KMS-11 (cell line): ENCODE measurements around the gene RECQL5.

ENCODE experiments used
- H2AFZ ChIP-seq: fragments of 200-600 bp; sonication (generic); 2 replicates; pipeline ENCODE4 v1.6.1; 2016; ENCODE audit warnings: antibody characterized with exemption, mixed run types, low read depth
- H3K27ac ChIP-seq: fragments of 200-600 bp; sonication (generic); 2 replicates; pipeline ENCODE4 v1.6.1; 2016; ENCODE audit warnings: mild to moderate bottlenecking, mixed run types
- H3K27me3 ChIP-seq: fragments of 200-600 bp; sonication (generic); 2 replicates; pipeline ENCODE4 v1.6.1; 2017; ENCODE audit warnings: mild to moderate bottlenecking, low read depth, mixed run types, moderate library complexity; ENCODE audit not compliant: insufficient read depth
- H3K36me3 ChIP-seq: fragments of 200-600 bp; sonication (generic); 2 replicates; pipeline ENCODE4 v1.6.1; 2017; ENCODE audit warnings: mild to moderate bottlenecking, mixed run types; ENCODE audit not compliant: insufficient read depth
- H3K4me1 ChIP-seq: fragments of 200-600 bp; sonication (generic); 2 replicates; pipeline ENCODE4 v1.6.1; 2016; ENCODE audit warnings: mild to moderate bottlenecking, low read depth, mixed run types; ENCODE audit not compliant: poor library complexity, severe bottlenecking
- H3K4me2 ChIP-seq: fragments of 200-600 bp; sonication (generic); 2 replicates; pipeline ENCODE4 v1.7.0; 2016; ENCODE audit warnings: mild to moderate bottlenecking, mixed run types
- H3K4me3 ChIP-seq: fragments of 200-600 bp; sonication (generic); IDR thresholded peaks from 2 replicates; pipeline ENCODE4 v1.6.1; 2017; ENCODE audit warnings: low read depth, low read length, mixed read lengths; ENCODE audit not compliant: insufficient read depth
- H3K79me2 ChIP-seq: fragments of 200-600 bp; sonication (generic); 2 replicates; pipeline ENCODE4 v1.6.1; 2016; ENCODE audit warnings: low read depth, mixed run types; ENCODE audit not compliant: insufficient read depth
- H3K9ac ChIP-seq: fragments of 200-600 bp; sonication (generic); 2 replicates; pipeline ENCODE4 v1.6.1; 2016; ENCODE audit warnings: mild to moderate bottlenecking, mixed run types
- H4K20me1 ChIP-seq: fragments of 200-600 bp; sonication (generic); 2 replicates; pipeline ENCODE4 v1.6.1; 2016; ENCODE audit warnings: mild to moderate bottlenecking, mixed run types; ENCODE audit not compliant: insufficient read depth
- TF ChIP-seq, protein P1 (sequence below): fragments of 200-600 bp; sonication (generic); conservative IDR thresholded peaks from 2 replicates; pipeline ENCODE4 v1.6.1; 2017; ENCODE audit warnings: low read depth, mild to moderate bottlenecking, antibody characterized with exemption, low read length, moderate library complexity, mixed read lengths

RECQL5 gene

DNA sequence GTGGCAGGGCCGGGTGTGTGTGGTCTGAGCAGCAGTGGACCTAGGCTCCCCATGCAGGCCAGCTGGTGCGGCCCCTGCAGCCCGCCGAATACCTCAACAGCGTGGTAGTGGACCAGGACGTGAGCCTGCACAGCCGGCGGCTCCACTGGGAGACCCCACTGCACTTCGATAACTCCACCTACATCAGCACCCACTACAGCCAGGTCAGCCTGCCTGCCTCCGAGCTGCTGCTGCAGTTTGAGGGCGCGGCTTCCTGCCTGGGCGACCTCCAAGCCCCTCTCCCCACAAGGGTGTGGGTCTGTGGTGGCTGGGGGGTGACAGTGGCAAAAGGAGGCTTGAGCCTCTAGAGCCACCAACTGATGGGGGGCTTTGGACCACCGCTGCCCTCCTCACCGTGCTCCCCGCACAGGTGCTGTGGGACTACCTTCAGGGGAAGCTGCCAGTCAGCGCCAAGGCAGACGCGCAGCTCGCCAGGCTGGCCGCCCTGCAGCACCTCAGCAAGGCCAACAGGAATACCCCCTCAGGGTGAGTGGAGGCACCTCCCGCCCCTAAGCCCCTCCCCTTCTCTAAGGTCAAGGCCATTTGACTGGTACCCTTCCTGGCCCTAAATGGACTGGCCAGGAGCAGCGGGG, 42.1 kb downstream of the RECQL5 start:
- Histone ChIP-seq H3K36me3 (no peaks in the 10 kb centered on the region), H3K4me1 (no peaks in the 10 kb centered on the region), H3K4me3 (no peak overlapping the region), H2AFZ (no peak overlapping the region), H3K79me2 (no peaks in the 10 kb centered on the region), H3K4me2 (no peak overlapping the region), H4K20me1 (no peaks in the 10 kb centered on the region), H3K27ac (no peak overlapping the region), H3K27me3 (peaks cover 46% of the 10 kb centered on the region), H3K9ac (no peak overlapping the region)
- TF ChIP-seq, protein P1, sequence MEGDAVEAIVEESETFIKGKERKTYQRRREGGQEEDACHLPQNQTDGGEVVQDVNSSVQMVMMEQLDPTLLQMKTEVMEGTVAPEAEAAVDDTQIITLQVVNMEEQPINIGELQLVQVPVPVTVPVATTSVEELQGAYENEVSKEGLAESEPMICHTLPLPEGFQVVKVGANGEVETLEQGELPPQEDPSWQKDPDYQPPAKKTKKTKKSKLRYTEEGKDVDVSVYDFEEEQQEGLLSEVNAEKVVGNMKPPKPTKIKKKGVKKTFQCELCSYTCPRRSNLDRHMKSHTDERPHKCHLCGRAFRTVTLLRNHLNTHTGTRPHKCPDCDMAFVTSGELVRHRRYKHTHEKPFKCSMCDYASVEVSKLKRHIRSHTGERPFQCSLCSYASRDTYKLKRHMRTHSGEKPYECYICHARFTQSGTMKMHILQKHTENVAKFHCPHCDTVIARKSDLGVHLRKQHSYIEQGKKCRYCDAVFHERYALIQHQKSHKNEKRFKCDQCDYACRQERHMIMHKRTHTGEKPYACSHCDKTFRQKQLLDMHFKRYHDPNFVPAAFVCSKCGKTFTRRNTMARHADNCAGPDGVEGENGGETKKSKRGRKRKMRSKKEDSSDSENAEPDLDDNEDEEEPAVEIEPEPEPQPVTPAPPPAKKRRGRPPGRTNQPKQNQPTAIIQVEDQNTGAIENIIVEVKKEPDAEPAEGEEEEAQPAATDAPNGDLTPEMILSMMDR = no peak

DNA sequence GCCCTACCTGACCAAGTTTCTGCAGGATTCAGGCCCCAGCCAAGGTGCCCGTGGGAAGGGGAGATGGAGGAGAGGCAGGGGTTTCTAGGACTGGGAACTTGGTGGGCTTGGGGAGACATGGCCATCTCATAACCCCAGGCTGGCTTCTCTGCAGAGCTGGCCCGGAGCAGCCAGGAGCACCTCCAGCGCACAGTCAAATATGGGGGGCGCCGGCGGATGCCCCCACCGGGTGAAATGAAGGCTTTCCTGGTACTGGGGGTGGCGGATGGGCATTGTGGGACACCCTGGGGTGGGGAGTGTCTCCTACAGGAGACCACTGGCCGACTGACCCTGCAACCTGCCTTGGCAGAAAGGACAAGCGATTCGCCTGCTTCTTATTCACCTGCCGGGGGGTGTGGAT, 42.9 kb downstream of the RECQL5 start:
- no peak overlapping the region for H3K27ac ChIP-seq

DNA sequence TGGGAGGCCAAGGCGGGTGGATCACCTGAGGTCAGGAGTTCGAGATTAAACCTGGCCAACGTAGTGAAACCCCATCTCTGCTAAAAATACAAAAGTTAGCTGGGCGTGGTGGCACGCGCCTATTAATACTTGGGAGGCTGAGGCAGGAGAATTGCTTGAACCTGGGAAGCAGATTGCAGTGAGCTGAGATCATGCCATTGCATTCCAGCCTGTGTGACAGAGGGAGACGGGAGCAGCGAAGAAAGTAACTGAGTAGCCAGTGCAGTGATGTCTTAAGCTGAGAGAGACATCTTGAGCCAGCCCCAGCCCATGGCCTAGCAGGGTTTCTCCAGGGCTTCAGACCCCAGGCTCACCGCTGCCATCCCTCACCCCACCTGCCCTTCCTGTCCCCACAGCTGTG, 43.6 kb downstream of the RECQL5 start:
- Histone ChIP-seq H2AFZ (no peak overlapping the region), H3K9ac (no peak overlapping the region), H3K4me2 (no peak overlapping the region), H3K79me2 (no peaks in the 10 kb centered on the region), H4K20me1 (no peaks in the 10 kb centered on the region), H3K4me3 (no peak overlapping the region), H3K27ac (no peak overlapping the region), H3K4me1 (no peaks in the 10 kb centered on the region), H3K27me3 (peaks cover 60% of the 10 kb centered on the region), H3K36me3 (no peaks in the 10 kb centered on the region)
- TF ChIP-seq, protein P1 = no peak

More for the DNA sequence above, 42.9 kb downstream of the RECQL5 start:
- Histone ChIP-seq H3K79me2 (no peaks in the 10 kb centered on the region), H3K4me3 (no peak overlapping the region), H3K4me1 (no peaks in the 10 kb centered on the region), H3K9ac (no peak overlapping the region), H3K27me3 (peaks cover 54% of the 10 kb centered on the region), H3K36me3 (no peaks in the 10 kb centered on the region), H3K4me2 (no peak overlapping the region), H2AFZ (no peak overlapping the region), H4K20me1 (no peaks in the 10 kb centered on the region)
- TF ChIP-seq, protein P1 = no peak

DNA sequence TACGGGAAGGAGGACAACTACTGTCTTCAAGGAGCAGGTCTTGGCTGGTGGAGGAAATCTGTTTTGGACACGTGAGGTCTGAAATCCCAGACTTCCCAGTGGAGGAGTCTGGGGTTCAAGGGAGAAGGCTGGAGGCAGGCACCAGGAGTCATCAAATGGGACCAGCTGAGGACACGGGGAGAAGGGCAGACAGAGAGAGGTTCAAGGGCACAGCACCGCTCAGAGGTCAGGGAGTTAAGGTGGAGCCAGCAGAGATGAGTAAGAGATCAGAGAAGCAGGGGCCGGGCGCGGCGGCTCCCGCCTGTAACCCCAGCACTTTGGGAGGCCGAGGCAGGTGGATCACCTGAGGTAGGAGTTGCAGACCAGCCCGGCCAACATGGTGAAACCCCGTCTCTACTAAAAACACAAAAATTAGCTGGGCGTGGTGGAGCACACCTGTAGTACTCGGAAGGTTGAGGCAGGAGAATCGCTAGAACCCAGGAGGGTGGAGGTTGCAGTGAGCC, 44.1 kb downstream of the RECQL5 start:
- Histone ChIP-seq H3K4me1 (no peaks in the 10 kb centered on the region), H4K20me1 (no peaks in the 10 kb centered on the region)

More for the DNA sequence above, 44.1 kb downstream of the RECQL5 start:
- Histone ChIP-seq H3K4me3 (no peak overlapping the region), H3K27ac (no peak overlapping the region), H2AFZ (no peak overlapping the region), H3K27me3 (peaks cover 66% of the 10 kb centered on the region), H3K79me2 (no peaks in the 10 kb centered on the region), H3K9ac (no peak overlapping the region), H3K36me3 (no peaks in the 10 kb centered on the region), H3K4me2 (no peak overlapping the region)
- TF ChIP-seq, protein P1 = no peak
